DLD1 (cell line): ENCODE results near the gene COG3.

ENCODE experiments used
- in situ Hi-C: cut with HindIII; loops from 2 replicates; pipeline ENCODE4 v1.10.0; 2017; ENCODE audit warnings: low sequenced_read_pairs

COG3 gene

GRCh38 chr13:45542391-45542790 lies 77.7 kb downstream of the COG3 start:
- in situ Hi-C loops = no loop called here

GRCh38 chr13:45542878-45543277 lies 78.1 kb downstream of the COG3 start:
- in situ Hi-C loops = no loop called here

- in situ Hi-C loops = no loop called here
Measured at GRCh38 chr13:45544520-45544919, 79.8 kb downstream of the COG3 start.

GRCh38 chr13:45545686-45546409 lies 81.1 kb downstream of the COG3 start:
- in situ Hi-C loops = no loop called here

- in situ Hi-C loops = no loop called here
Measured at GRCh38 chr13:45546410-45546765, 81.6 kb downstream of the COG3 start.

GRCh38 chr13:45548281-45548680 lies 83.5 kb downstream of the COG3 start:
- in situ Hi-C loops = no loop called here

GRCh38 chr13:45554604-45555109 lies 89.9 kb downstream of the COG3 start:
- in situ Hi-C loops = no loop called here

- in situ Hi-C loops = no loop called here
Measured at GRCh38 chr13:45564133-45564776, 99.5 kb downstream of the COG3 start.

- in situ Hi-C loops = no loop called here
Measured at GRCh38 chr13:45565331-45565730, 100.6 kb downstream of the COG3 start.

GRCh38 chr13:45575146-45575829 lies 110.5 kb downstream of the COG3 start:
- in situ Hi-C loops = no loop called here

- in situ Hi-C loops = no loop called here
Measured at GRCh38 chr13:45575830-45576180, 111.1 kb downstream of the COG3 start.

GRCh38 chr13:45576466-45576865 lies 111.7 kb downstream of the COG3 start:
- in situ Hi-C loops = no loop called here

GRCh38 chr13:45582408-45583076 lies 117.8 kb downstream of the COG3 start:
- in situ Hi-C loops = no loop called here

- in situ Hi-C loops = no loop called here
Measured at GRCh38 chr13:45584816-45585215, 120.1 kb downstream of the COG3 start.
